Endodermal cell (in vitro differentiated cells): ENCODE measurements around the gene SHTN1. TPM values are rescaled to one million over a fixed set of nuclear protein-coding genes. Genes with fewer than 3 reads are reported as not detected.

Experiments used
- DNase-seq: peaks from one replicate; pipeline ENCODE4 v3.0.0-alpha.2; 2017
- H3K27ac ChIP-seq: 2 replicates; pipeline ENCODE4 v1.5.1; 2013; ENCODE audit warnings: mild to moderate bottlenecking, low read depth, low read length, moderate library complexity
- H3K27me3 ChIP-seq: 2 replicates; pipeline ENCODE4 v1.6.1; 2013; ENCODE audit warnings: mild to moderate bottlenecking, low read length, moderate library complexity; ENCODE audit not compliant: insufficient read depth, control insufficient read depth, poor library complexity, severe bottlenecking
- H3K36me3 ChIP-seq: 2 replicates; pipeline ENCODE4 v1.7.0; 2013; ENCODE audit warnings: mild to moderate bottlenecking, low read length, moderate library complexity; ENCODE audit not compliant: control insufficient read depth, insufficient read depth
- H3K4me1 ChIP-seq: one replicate; pipeline ENCODE4 v1.7.0; 2013; ENCODE audit warnings: low read length; ENCODE audit not compliant: control insufficient read depth, insufficient read depth
- H3K4me3 ChIP-seq: 2 replicates; pipeline ENCODE4 v1.5.1; 2013; ENCODE audit warnings: mild to moderate bottlenecking, low read length, moderate library complexity
- H3K9ac ChIP-seq: 2 replicates; pipeline ENCODE4 v1.6.1; 2013; ENCODE audit warnings: mild to moderate bottlenecking, low read length, moderate library complexity; ENCODE audit not compliant: poor library complexity, severe bottlenecking; ENCODE audit errors: extremely low read depth
- H3K9me3 ChIP-seq: 2 replicates; pipeline ENCODE4 v1.6.1; 2013; ENCODE audit warnings: mild to moderate bottlenecking, low read length, moderate library complexity; ENCODE audit not compliant: control insufficient read depth
- H3K27ac Mint-ChIP-seq: 2 replicates; pipeline ENCODE4 v1.8.0; 2020; ENCODE audit warnings: mixed read lengths
- H3K27me3 Mint-ChIP-seq: 2 replicates; pipeline ENCODE4 v1.8.0; 2021; ENCODE audit warnings: mild to moderate bottlenecking, mixed read lengths; ENCODE audit not compliant: insufficient read depth
- H3K36me3 Mint-ChIP-seq: 2 replicates; pipeline ENCODE4 v1.8.0; 2020; ENCODE audit warnings: low read depth, mixed read lengths
- H3K4me1 Mint-ChIP-seq: 2 replicates; pipeline ENCODE4 v1.8.0; 2020; ENCODE audit warnings: mixed read lengths
- H3K4me3 Mint-ChIP-seq: 2 replicates; pipeline ENCODE4 v1.8.0; 2020; ENCODE audit warnings: mild to moderate bottlenecking, moderate library complexity, mixed read lengths
- H3K9me3 Mint-ChIP-seq: 2 replicates; pipeline ENCODE4 v1.8.0; 2020; ENCODE audit warnings: mild to moderate bottlenecking, mixed read lengths
- WGBS, 2 experiments: methylation state at CpG; one replicate each; pipeline versions ENCODE4 v1.1.5 to v1.1.7; 2013; ENCODE audit warnings: missing lambda C conversion rate in 2 of 2, mixed read lengths in 1 of 2; ENCODE audit not compliant: insufficient coverage in 1 of 2, insufficient read length in 1 of 2; 5-methylcytosine and 5-hydroxymethylcytosine counted together
- total RNA-seq, 2 donors: library from RNA; stranded (reverse); fragmentation: NEBNext Ultra II Directional in 1 of 2; extraction: Animal tissue kit (Norgen Biotek cat#: 25700) in 1 of 2; gene quantifications; 2 replicates in 1 of 2; 3 replicates in 1 of 2; pipeline ENCODE4 v1.2.1, GENCODE V29; 2021
- TF ChIP-seq, protein P1 (sequence below): fragments of 200-600 bp; sonication (generic); conservative IDR thresholded peaks from 2 replicates; pipeline ENCODE4 v1.5.0; 2021; ENCODE audit warnings: antibody characterized with exemption, mild to moderate bottlenecking

The SHTN1 gene
- total RNA-seq, 2 donors from 2014 or later: 39.4 to 59.5 TPM

- H3K27me3 Mint-ChIP-seq: peaks cover 3% of the 10 kb centered on the region
- TF ChIP-seq, protein P1, sequence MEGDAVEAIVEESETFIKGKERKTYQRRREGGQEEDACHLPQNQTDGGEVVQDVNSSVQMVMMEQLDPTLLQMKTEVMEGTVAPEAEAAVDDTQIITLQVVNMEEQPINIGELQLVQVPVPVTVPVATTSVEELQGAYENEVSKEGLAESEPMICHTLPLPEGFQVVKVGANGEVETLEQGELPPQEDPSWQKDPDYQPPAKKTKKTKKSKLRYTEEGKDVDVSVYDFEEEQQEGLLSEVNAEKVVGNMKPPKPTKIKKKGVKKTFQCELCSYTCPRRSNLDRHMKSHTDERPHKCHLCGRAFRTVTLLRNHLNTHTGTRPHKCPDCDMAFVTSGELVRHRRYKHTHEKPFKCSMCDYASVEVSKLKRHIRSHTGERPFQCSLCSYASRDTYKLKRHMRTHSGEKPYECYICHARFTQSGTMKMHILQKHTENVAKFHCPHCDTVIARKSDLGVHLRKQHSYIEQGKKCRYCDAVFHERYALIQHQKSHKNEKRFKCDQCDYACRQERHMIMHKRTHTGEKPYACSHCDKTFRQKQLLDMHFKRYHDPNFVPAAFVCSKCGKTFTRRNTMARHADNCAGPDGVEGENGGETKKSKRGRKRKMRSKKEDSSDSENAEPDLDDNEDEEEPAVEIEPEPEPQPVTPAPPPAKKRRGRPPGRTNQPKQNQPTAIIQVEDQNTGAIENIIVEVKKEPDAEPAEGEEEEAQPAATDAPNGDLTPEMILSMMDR: no peak
- no peaks in the 10 kb centered on the region for H3K9me3 Mint-ChIP-seq
- H3K4me3 ChIP-seq: no peak overlapping the region
- peaks cover 18% of the 10 kb centered on the region for H3K4me1 ChIP-seq
- no peak overlapping the region for H3K9ac ChIP-seq
- peak; percentile 79 for DNase-seq
- H3K27ac Mint-ChIP-seq: peak overlapping the region; percentile 83
- H3K27ac ChIP-seq: no peak overlapping the region
- peaks cover 31% of the 10 kb centered on the region for H3K4me1 Mint-ChIP-seq
- no peaks in the 10 kb centered on the region for H3K27me3 ChIP-seq
- peaks cover 17% of the 10 kb centered on the region for H3K36me3 ChIP-seq
- H3K36me3 Mint-ChIP-seq: peaks cover 2% of the 10 kb centered on the region
- 63 to 86% methylated on average over 2 to 4 of the region's 4 CpGs for WGBS, 2 experiments
- H3K9me3 ChIP-seq: no peaks in the 10 kb centered on the region
- no peak overlapping the region for H3K4me3 Mint-ChIP-seq
Measured at GRCh38 chr10:116886772-116887171, 118.2 kb downstream of the SHTN1 start.

- Histone ChIP-seq H3K9me3 (no peaks in the 10 kb centered on the region), H3K27ac (no peak overlapping the region), H3K4me3 (no peak overlapping the region), H3K9ac (no peak overlapping the region), H3K36me3 (peaks cover 9% of the 10 kb centered on the region), H3K4me1 (peaks cover 14% of the 10 kb centered on the region), H3K27me3 (no peaks in the 10 kb centered on the region)
- Mint-ChIP-seq H3K4me3 (no peak overlapping the region), H3K27me3 (no peaks in the 10 kb centered on the region), H3K27ac (no peak overlapping the region), H3K36me3 (peaks cover 3% of the 10 kb centered on the region), H3K9me3 (no peaks in the 10 kb centered on the region), H3K4me1 (peaks cover 31% of the 10 kb centered on the region)
- TF ChIP-seq, protein P1: no peak
- WGBS, 2 experiments: 93 to 100% methylated on average over 1 to 2 of the region's 2 CpGs
- DNase-seq: no peak
Measured at GRCh38 chr10:116882639-116883038, 122.3 kb downstream of the SHTN1 start.

DNA sequence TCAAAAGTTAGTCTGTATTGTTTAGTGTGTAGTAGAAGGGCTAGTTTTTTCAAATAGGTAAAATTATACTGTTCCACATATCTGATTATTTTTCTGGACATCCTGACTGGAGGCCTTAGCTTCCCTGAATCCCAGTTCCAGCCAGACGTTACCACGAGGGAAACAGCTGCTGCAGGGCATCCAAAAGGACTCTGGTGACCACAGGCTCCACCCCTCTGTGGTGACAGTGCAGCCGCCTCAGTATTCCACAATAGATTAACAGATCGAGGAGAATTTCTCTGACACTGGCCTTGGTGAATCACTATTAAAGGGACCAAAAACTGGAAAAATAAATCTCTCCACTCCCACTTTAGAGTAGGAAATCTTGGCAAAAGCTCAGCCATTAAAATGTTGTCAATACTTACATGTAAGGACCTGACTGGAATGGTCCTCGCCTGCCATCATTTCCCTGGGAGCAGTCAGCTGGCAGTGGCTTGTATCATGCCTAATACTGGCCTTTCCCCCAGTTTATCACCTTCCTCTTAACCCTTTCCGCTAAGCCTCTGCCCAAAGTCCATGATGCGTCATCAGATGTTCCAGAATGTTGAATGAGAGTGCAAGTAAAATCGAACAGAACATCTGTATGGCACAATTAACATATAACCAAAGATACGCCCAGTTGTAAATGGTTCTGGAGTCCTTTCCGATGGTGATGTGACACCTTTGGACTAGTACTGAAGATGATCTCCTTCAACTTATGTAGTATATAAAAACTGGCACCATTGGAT, 124.1 kb downstream of the SHTN1 start:
- H3K27ac ChIP-seq: no peak overlapping the region
- peaks cover 9% of the 10 kb centered on the region for H3K36me3 ChIP-seq
- Mint-ChIP-seq H3K27ac (no peak overlapping the region), H3K4me3 (no peak overlapping the region), H3K36me3 (peaks cover 3% of the 10 kb centered on the region), H3K9me3 (no peaks in the 10 kb centered on the region), H3K27me3 (no peaks in the 10 kb centered on the region), H3K4me1 (peaks cover 18% of the 10 kb centered on the region)
- H3K4me1 ChIP-seq: peaks cover 4% of the 10 kb centered on the region
- 61 to 84% methylated on average over 5 to 10 of the region's 10 CpGs for WGBS, 2 experiments
- no peaks in the 10 kb centered on the region for H3K9me3 ChIP-seq
- H3K4me3 ChIP-seq: no peak overlapping the region
- H3K9ac ChIP-seq: no peak overlapping the region
- TF ChIP-seq, protein P1: no peak
- no peaks in the 10 kb centered on the region for H3K27me3 ChIP-seq
- no peak for DNase-seq
